NCI-H2196 treated with DMSO at 0.1 percent for 48 hours (cell line): Measurements from ENCODE around the gene SLC29A1.

Experiments used
- DNase-seq: peaks from one replicate; lab custom pipeline; 2025; ENCODE audit not compliant: unreplicated experiment; lab: John Stamatoyannopoulos, UW

SLC29A1 gene

DNA sequence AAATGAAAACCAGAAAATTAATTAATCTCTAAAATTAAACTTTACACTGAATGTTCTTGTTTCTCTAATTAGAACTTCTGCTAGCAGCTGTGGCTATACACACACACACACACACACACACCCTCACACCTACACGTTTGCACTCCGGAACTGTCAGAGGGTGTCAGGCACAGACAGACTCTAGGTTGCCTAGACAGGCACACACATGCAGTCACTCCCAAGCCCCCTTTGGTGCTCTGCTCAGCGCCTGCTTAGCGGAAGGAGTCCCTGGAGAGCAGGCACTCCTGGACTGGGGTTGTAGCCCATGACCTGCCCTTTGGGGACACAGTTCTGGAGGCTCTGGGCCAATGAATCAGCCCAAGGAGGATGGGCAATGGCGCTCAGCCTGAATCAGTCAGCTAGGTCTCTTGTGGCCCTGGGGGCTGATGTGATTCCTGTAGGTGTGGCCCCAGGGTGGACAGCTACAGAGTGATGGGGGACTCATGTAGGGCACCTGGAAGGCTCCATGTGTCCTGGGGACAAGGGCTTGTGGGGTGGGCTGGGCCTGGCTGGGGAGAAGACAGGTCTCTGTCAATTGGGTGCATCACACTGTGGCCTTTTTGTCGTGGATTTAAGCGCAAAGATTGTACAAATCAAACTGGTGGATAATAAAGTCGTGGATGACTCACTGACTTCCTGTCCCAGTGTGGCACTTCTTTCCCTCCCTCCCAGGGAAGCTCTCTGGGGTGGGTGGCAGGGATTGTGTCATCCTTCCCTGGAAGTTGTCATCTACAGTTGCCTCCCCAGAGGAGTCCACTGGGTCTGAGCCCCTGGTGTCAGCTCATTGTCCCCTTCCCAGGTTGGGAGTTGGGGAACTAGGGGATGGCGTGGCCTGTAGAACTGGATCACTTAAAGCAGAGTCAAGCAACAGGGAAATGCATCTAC is 55.6 kb downstream of the SLC29A1 start:
- no peak for DNase-seq
